Astrocyte (in vitro differentiated cells and primary cell): Measurements from ENCODE around the gene SSBP3. TPM values are rescaled to one million over a fixed set of nuclear protein-coding genes. Genes with fewer than 3 reads are reported as not detected.

ENCODE experiments used
- DNase-seq: peaks from one replicate; pipeline ENCODE4 v3.0.0-alpha.2; 2010; ENCODE audit warnings: low read depth
- FAIRE-seq: peaks from 2 replicates; lab custom pipeline; 2011; peaks lifted over from hg19 to GRCh38; lab: Jason Lieb, UNC
- H2AFZ ChIP-seq: 2 replicates; pipeline ENCODE4 v1.6.0; 2012; ENCODE audit warnings: low read depth, low read length, inconsistent platforms
- H3K27ac ChIP-seq: 2 replicates; pipeline ENCODE4 v1.5.1; 2011; ENCODE audit warnings: low read depth, low read length, inconsistent platforms
- H3K27me3 ChIP-seq: 2 replicates; pipeline ENCODE4 v1.6.0; 2011; ENCODE audit warnings: low read length, inconsistent platforms; ENCODE audit not compliant: insufficient read depth
- H3K36me3 ChIP-seq: 2 replicates; pipeline ENCODE4 v1.5.1; 2011; ENCODE audit warnings: low read length, inconsistent platforms; ENCODE audit not compliant: insufficient read depth
- H3K4me1 ChIP-seq: 2 replicates; pipeline ENCODE4 v1.5.1; 2011; ENCODE audit warnings: low read length, inconsistent platforms; ENCODE audit not compliant: insufficient read depth
- H3K4me2 ChIP-seq: 2 replicates; pipeline ENCODE4 v1.6.0; 2012; ENCODE audit warnings: low read length, inconsistent platforms
- H3K4me3 ChIP-seq: 2 replicates; pipeline ENCODE4 v1.5.1; 2011; ENCODE audit warnings: low read depth, mild to moderate bottlenecking, low read length, inconsistent platforms; ENCODE audit not compliant: insufficient read depth
- H3K79me2 ChIP-seq: 2 replicates; pipeline ENCODE4 v1.6.0; 2012; ENCODE audit warnings: mild to moderate bottlenecking, low read length, inconsistent platforms; ENCODE audit not compliant: insufficient read depth
- H3K9ac ChIP-seq: 2 replicates; pipeline ENCODE4 v1.6.0; 2012; ENCODE audit warnings: mild to moderate bottlenecking, low read length, inconsistent platforms
- H3K9me3 ChIP-seq: 2 replicates; pipeline ENCODE4 v1.5.1; 2012; ENCODE audit warnings: low read depth, mild to moderate bottlenecking, low read length, inconsistent platforms; ENCODE audit not compliant: insufficient read depth
- H4K20me1 ChIP-seq: 2 replicates; pipeline ENCODE4 v1.6.0; 2012; ENCODE audit warnings: low read length, inconsistent platforms; ENCODE audit not compliant: insufficient read depth
- H3K27ac Mint-ChIP-seq: one replicate; pipeline ENCODE4 v1.8.0; 2021; ENCODE audit warnings: mild to moderate bottlenecking, mixed read lengths; ENCODE audit not compliant: unreplicated experiment
- H3K27me3 Mint-ChIP-seq: one replicate; pipeline ENCODE4 v1.8.0; 2021; ENCODE audit warnings: low read depth, mixed read lengths; ENCODE audit not compliant: unreplicated experiment
- H3K36me3 Mint-ChIP-seq: one replicate; pipeline ENCODE4 v1.8.0; 2021; ENCODE audit warnings: low read depth, mixed read lengths; ENCODE audit not compliant: unreplicated experiment
- H3K4me1 Mint-ChIP-seq: one replicate; pipeline ENCODE4 v1.8.0; 2021; ENCODE audit warnings: low read depth, mixed read lengths; ENCODE audit not compliant: unreplicated experiment
- H3K4me3 Mint-ChIP-seq: one replicate; pipeline ENCODE4 v1.8.0; 2021; ENCODE audit warnings: mild to moderate bottlenecking, moderate library complexity, mixed read lengths; ENCODE audit not compliant: unreplicated experiment
- H3K9me3 Mint-ChIP-seq: one replicate; pipeline ENCODE4 v1.8.0; 2021; ENCODE audit warnings: mild to moderate bottlenecking, mixed read lengths; ENCODE audit not compliant: unreplicated experiment
- CTCF ChIP-seq: IDR thresholded peaks from 2 replicates; pipeline ENCODE4 v1.5.1; 2011; ENCODE audit warnings: low read depth, mild to moderate bottlenecking, inconsistent platforms, low read length, moderate library complexity; ENCODE audit not compliant: insufficient read depth
- EZH2 ChIP-seq: IDR thresholded peaks from 2 replicates; pipeline ENCODE4 v1.6.1; 2012; ENCODE audit warnings: mild to moderate bottlenecking, low read length, inconsistent platforms; ENCODE audit not compliant: insufficient read depth
- total RNA-seq: library from RNA; stranded (reverse); gene quantifications from 2 replicates; pipeline ENCODE4 v1.2.1, GENCODE V29; 2021

The SSBP3 gene
- total RNA-seq, 1 donor from 2014 or later: 89.8 TPM

- Histone ChIP-seq H3K79me2 (no peaks in the 10 kb centered on the region), H3K4me2 (no peak overlapping the region), H3K9me3 (no peaks in the 10 kb centered on the region), H3K27me3 (no peaks in the 10 kb centered on the region), H3K4me1 (peaks cover 23% of the 10 kb centered on the region), H3K4me3 (no peak overlapping the region), H3K36me3 (no peaks in the 10 kb centered on the region), H3K9ac (no peak overlapping the region), H2AFZ (no peak overlapping the region), H3K27ac (no peak overlapping the region), H4K20me1 (peaks cover 12% of the 10 kb centered on the region)
- no peaks in the 10 kb centered on the region for H3K27me3 Mint-ChIP-seq
- DNase-seq (no peak), FAIRE-seq (no peak)
- peaks cover 12% of the 10 kb centered on the region for H3K36me3 Mint-ChIP-seq
- no peak overlapping the region for H3K4me3 Mint-ChIP-seq
- H3K27ac Mint-ChIP-seq: no peak overlapping the region
- H3K4me1 Mint-ChIP-seq: peaks cover 29% of the 10 kb centered on the region
- TF ChIP-seq CTCF (no peak), EZH2 (no peak)
- no peaks in the 10 kb centered on the region for H3K9me3 Mint-ChIP-seq
Measured at GRCh38 chr1:54256522-54257345, 149.5 kb downstream of the SSBP3 start.

GRCh38 chr1:54255026-54255702, 151.0 kb downstream of the SSBP3 start:
- Mint-ChIP-seq H3K36me3 (peaks cover 6% of the 10 kb centered on the region), H3K9me3 (no peaks in the 10 kb centered on the region)
- peak; percentile 89 for DNase-seq

More at GRCh38 chr1:54255026-54255702, 151.0 kb downstream of the SSBP3 start:
- H3K9me3 ChIP-seq: no peaks in the 10 kb centered on the region
- peak overlapping the region; percentile 5 for H3K27ac ChIP-seq
- H3K4me3 Mint-ChIP-seq: no peak overlapping the region
- H3K27me3 ChIP-seq: no peaks in the 10 kb centered on the region
- no peak overlapping the region for H3K4me2 ChIP-seq
- no peaks in the 10 kb centered on the region for H3K36me3 ChIP-seq
- no peak overlapping the region for H3K4me3 ChIP-seq
- H2AFZ ChIP-seq: no peak overlapping the region
- H3K9ac ChIP-seq: no peak overlapping the region
- H4K20me1 ChIP-seq: no peaks in the 10 kb centered on the region
- no peak for FAIRE-seq
- no peaks in the 10 kb centered on the region for H3K79me2 ChIP-seq
- peaks cover 31% of the 10 kb centered on the region for H3K4me1 Mint-ChIP-seq
- TF ChIP-seq CTCF: no peak
- H3K27ac Mint-ChIP-seq: peak overlapping the region; percentile 62
- peaks cover 23% of the 10 kb centered on the region for H3K4me1 ChIP-seq
- H3K27me3 Mint-ChIP-seq: no peaks in the 10 kb centered on the region
